GOT3 (cell line): ENCODE results near the gene RSRC1.
"Not testable (repeated sequence)": the region's sequence is repeated elsewhere in the genome, so short reads cannot be mapped to it uniquely, and the experiment has no call there.

Source experiments
- DNase-seq: peaks from one replicate; lab custom pipeline; 2025; ENCODE audit warnings: mixed read lengths; lab: John Stamatoyannopoulos, UW

The RSRC1 gene

GRCh38 chr3:158404131-158404718, 294.3 kb downstream of the RSRC1 start:
- no peak for DNase-seq

- DNase-seq: no peak
These were observed 295.6 kb downstream of the RSRC1 start for GRCh38 chr3:158405507-158405906.

GRCh38 chr3:158407844-158408517, 298.1 kb downstream of the RSRC1 start:
- no peak for DNase-seq

- DNase-seq: not testable (repeated sequence)
These were observed 298.6 kb downstream of the RSRC1 start for GRCh38 chr3:158408518-158408897.

GRCh38 chr3:158418035-158418434, 308.1 kb downstream of the RSRC1 start:
- no peak for DNase-seq

GRCh38 chr3:158419820-158420653, 310.1 kb downstream of the RSRC1 start:
- DNase-seq: no peak

- no peak for DNase-seq
These were observed 310.9 kb downstream of the RSRC1 start for GRCh38 chr3:158420654-158421396.

- no peak for DNase-seq
These were observed 320.6 kb downstream of the RSRC1 start for GRCh38 chr3:158430448-158430847.

GRCh38 chr3:158430968-158431367, 321.1 kb downstream of the RSRC1 start:
- no peak for DNase-seq

- DNase-seq: no peak
These were observed 321.9 kb downstream of the RSRC1 start for GRCh38 chr3:158431829-158432228.

GRCh38 chr3:158434412-158435038, 324.6 kb downstream of the RSRC1 start:
- DNase-seq: no peak

GRCh38 chr3:158443632-158444031, 333.7 kb downstream of the RSRC1 start:
- DNase-seq: no peak

GRCh38 chr3:158447408-158447807, 337.5 kb downstream of the RSRC1 start:
- DNase-seq: no peak

- DNase-seq: no peak
These were observed 341.6 kb downstream of the RSRC1 start for GRCh38 chr3:158451405-158452055.

GRCh38 chr3:158452334-158452733, 342.4 kb downstream of the RSRC1 start:
- DNase-seq: no peak

GRCh38 chr3:158453004-158453403, 343.1 kb downstream of the RSRC1 start:
- DNase-seq: no peak

- DNase-seq: no peak
These were observed 344.0 kb downstream of the RSRC1 start for GRCh38 chr3:158453865-158454264.

GRCh38 chr3:158455406-158455805, 345.5 kb downstream of the RSRC1 start:
- no peak for DNase-seq

- no peak for DNase-seq
These were observed 346.2 kb downstream of the RSRC1 start for GRCh38 chr3:158456114-158456513.

- no peak for DNase-seq
These were observed 348.6 kb downstream of the RSRC1 start for GRCh38 chr3:158458464-158458863.

GRCh38 chr3:158460926-158461325, 351.0 kb downstream of the RSRC1 start:
- no peak for DNase-seq
